Measurements from ENCODE around the gene ADGRG1.
A peak's percentile ranks its signal among the peaks of the same experiment; 100 is the strongest.

ADGRG1 gene

GRCh38 chr16:57648581-57649442, 20.4 kb downstream of the ADGRG1 start:
- DNase-seq (ENCODE audit: low read depth), result peak; percentile 49

DNA sequence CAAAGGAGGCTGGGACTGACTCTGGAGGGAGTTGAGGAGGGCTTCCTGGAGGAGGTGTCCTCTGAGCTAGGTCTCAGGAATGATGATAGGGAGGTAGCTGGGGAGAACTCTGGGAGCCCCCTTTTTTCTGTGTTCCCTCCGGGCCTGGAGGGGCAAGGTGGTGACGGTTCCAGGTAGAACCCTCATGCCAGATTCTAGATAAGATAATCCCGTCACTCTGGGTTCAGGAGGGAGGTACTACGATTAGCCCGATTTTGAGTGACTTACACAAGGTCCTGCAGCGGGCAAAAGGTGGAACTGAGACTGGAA, 21.0 kb downstream of the ADGRG1 start:
- no peak for DNase-seq (ENCODE audit: low read depth)

DNA sequence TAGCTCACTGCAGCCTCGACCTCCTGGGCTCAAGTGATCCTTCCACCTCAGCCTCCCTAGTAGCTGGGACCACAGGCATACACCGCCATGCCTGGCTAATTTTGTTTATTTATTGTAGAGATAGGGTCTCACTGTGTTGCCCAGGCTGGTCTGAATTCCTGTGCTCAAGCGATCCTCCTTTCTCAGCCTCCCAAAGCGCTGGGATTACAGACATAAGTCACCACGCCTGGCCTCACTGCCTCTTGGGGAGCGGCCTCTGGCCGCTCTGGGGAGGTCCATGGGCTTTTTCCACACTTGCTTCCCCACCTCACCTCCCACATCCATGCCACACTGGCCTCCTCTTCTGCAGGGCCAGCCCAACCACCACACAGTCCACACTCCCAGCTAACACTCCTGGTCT, 21.4 kb downstream of the ADGRG1 start:
- DNase-seq (ENCODE audit: low read depth), result no peak

DNA sequence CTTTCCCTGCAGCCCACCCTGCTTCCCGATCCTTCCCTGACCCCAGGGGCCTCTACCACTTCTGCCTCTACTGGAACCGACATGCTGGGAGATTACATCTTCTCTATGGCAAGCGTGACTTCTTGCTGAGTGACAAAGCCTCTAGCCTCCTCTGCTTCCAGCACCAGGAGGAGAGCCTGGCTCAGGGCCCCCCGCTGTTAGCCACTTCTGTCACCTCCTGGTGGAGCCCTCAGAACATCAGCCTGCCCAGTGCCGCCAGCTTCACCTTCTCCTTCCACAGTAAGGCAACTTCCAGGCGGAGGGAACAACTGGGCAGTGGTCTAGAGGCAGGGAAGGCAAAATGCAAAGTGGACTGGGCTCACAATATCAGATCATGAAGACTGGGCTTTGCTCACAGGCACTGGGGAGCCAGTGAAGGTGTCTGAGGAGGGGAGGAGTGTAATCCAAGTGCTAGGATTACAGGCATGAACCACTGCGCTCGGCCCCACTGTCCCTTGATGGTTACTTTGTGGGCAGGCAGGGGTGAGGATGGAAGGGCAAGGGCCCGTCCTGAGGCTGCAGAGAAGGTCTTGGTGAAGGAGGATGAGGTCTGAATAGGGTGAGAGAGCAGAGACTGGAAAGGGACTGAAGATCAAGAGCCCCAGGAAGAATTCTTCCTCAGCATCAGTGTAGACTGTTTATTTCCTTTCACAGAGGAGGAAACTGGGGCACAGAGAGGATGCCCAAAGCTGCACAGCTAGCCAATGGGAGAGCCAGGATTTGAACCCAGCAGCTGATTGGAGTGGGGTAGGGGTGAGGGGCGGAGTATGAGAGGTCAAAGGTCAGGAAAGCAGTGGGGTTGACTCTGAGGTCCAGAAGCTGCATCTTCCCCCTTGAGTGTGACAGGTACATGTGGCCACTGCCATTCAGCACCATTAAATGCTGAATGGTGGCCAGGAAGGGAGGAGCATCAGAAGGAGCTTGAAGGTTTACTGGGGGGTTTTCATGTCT, 23.2 kb downstream of the ADGRG1 start:
- no peak for DNase-seq (ENCODE audit: low read depth)

GRCh38 chr16:57652695-57653471, 24.5 kb downstream of the ADGRG1 start:
- DNase-seq (ENCODE audit: low read depth), result no peak

DNA sequence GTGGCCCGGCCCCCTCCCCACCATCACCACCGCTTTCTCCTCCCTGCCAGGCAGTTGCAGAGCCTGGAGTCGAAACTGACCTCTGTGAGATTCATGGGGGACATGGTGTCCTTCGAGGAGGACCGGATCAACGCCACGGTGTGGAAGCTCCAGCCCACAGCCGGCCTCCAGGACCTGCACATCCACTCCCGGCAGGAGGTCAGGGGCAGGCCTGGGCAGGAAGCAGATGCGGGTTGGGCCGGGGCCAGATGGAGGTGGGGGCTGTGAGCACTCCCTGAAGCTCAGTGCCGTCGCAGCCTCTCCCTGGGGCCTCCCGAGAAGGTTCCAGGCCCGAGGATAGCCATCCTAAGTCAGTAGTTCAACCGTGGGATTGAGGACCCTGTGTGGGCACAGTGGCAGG, 25.5 kb downstream of the ADGRG1 start:
- no peak for DNase-seq (ENCODE audit: low read depth)

GRCh38 chr16:57656342-57656955, 28.0 kb downstream of the ADGRG1 start:
- DNase-seq (ENCODE audit: low read depth), result no peak

- no peak for DNase-seq (ENCODE audit: low read depth)
Measured at GRCh38 chr16:57657228-57657627, 28.8 kb downstream of the ADGRG1 start.

GRCh38 chr16:57658130-57658877, 29.9 kb downstream of the ADGRG1 start:
- DNase-seq (ENCODE audit: low read depth), result no peak

GRCh38 chr16:57658878-57659674, 30.6 kb downstream of the ADGRG1 start:
- DNase-seq (ENCODE audit: low read depth), result no peak

- DNase-seq (ENCODE audit: low read depth), result no peak
Measured at GRCh38 chr16:57660715-57661463, 32.5 kb downstream of the ADGRG1 start.

DNA sequence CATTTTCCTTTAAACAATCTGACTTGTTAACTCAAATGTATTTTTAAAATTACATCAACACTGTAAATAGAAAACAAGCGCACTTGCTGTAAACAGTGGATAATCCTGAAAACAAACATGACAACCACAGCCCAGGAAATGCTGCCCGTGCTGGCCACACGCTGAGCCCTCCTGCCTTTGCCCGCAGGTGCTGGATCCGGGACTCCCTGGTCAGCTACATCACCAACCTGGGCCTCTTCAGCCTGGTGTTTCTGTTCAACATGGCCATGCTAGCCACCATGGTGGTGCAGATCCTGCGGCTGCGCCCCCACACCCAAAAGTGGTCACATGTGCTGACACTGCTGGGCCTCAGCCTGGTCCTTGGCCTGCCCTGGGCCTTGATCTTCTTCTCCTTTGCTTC, 33.1 kb downstream of the ADGRG1 start:
- DNase-seq (ENCODE audit: low read depth), result no peak

GRCh38 chr16:57661936-57662906, 33.8 kb downstream of the ADGRG1 start:
- DNase-seq (ENCODE audit: low read depth), result no peak

- no peak for DNase-seq (ENCODE audit: low read depth)
Measured at GRCh38 chr16:57663436-57663835, 35.0 kb downstream of the ADGRG1 start.

- no peak for DNase-seq (ENCODE audit: low read depth)
Measured at GRCh38 chr16:57663917-57664661, 35.7 kb downstream of the ADGRG1 start.

GRCh38 chr16:57664662-57665025, 36.2 kb downstream of the ADGRG1 start:
- no peak for DNase-seq (ENCODE audit: low read depth)

- DNase-seq (ENCODE audit: low read depth), result no peak
Measured at GRCh38 chr16:57665541-57665940, 37.1 kb downstream of the ADGRG1 start.

All from HS-27A (cell line).